A549 (cell line): ENCODE measurements around the gene TASP1. TPM values are rescaled to one million over a fixed set of nuclear protein-coding genes. Genes with fewer than 3 reads are reported as not detected.

Experiments used
- ATAC-seq, 2 experiments: fragments of 200-7000 bp in 1 of 2; fragments of >200 bp in 1 of 2; cut with Nextera tagmentation in 1 of 2; cut with Tn5 transposase in 1 of 2; 3 replicates each; pipeline versions ENCODE4 v1.8.0 to v1.9.1; 2018 to 2020; ENCODE audit warnings: mild to moderate bottlenecking in 1 of 2, moderate library complexity in 1 of 2
- CTCF ChIA-PET: fragments of 300-600 bp; sonication (Branson Sonifier 250); formaldehyde crosslinking; extraction: SDS; loops from one replicate; lab custom pipeline; 2021; ENCODE audit warnings: antibody characterized with exemption, inconsistent platforms; lab: Yijun Ruan, JAX
- POLR2A ChIA-PET: fragments of 350-600 bp; formaldehyde crosslinking; extraction: SDS; loops from one replicate; lab custom pipeline; 2021; ENCODE audit warnings: antibody characterized with exemption, inconsistent platforms; lab: Yijun Ruan, JAX
- DNase-seq, 2 experiments: peaks; one replicate each; pipeline versions ENCODE4 v3.0.0 to v3.0.0-alpha.2; 2011 to 2016; ENCODE audit warnings: low read depth in 1 of 2, low spot score in 1 of 2
- FAIRE-seq: peaks from 2 replicates; lab custom pipeline; 2011; peaks lifted over from hg19 to GRCh38; lab: Jason Lieb, UNC
- H3K27ac ChIP-seq, 2 experiments: fragments of >200 bp; sonication (Bioruptor Twin); formaldehyde crosslinking; 3 replicates each; pipeline ENCODE4 v1.5.1; 2016 to 2017
- H3K4me1 ChIP-seq: fragments of >200 bp; sonication (Bioruptor Twin); formaldehyde crosslinking; 3 replicates; pipeline ENCODE4 v1.6.1; 2016
- H3K4me2 ChIP-seq: fragments of >200 bp; sonication (Bioruptor Twin); formaldehyde crosslinking; 3 replicates; pipeline ENCODE4 v1.6.1; 2016
- H3K4me3 ChIP-seq: fragments of >200 bp; sonication (Bioruptor Twin); formaldehyde crosslinking; 3 replicates; pipeline ENCODE4 v1.5.1; 2016
- H3K9me3 ChIP-seq: fragments of >200 bp; sonication (Bioruptor Twin); formaldehyde crosslinking; 3 replicates; pipeline ENCODE4 v1.6.1; 2016
- CBX2 ChIP-seq: fragments of 200-600 bp; sonication (generic); IDR thresholded peaks from 2 replicates; pipeline ENCODE4 v1.6.1; 2016; ENCODE audit warnings: low read depth, mild to moderate bottlenecking, borderline replicate concordance
- CBX8 ChIP-seq: fragments of 200-600 bp; sonication (generic); IDR thresholded peaks from 2 replicates; pipeline ENCODE4 v1.6.1; 2016
- CHD2 ChIP-seq: fragments of 150-350 bp; IDR thresholded peaks from 2 replicates; pipeline ENCODE4 v1.6.1; 2014; ENCODE audit warnings: low read length; ENCODE audit not compliant: partially characterized antibody
- CHD4 ChIP-seq: fragments of 200-600 bp; sonication (generic); IDR thresholded peaks from 2 replicates; pipeline ENCODE4 v1.6.1; 2016; ENCODE audit warnings: antibody characterized with exemption, mild to moderate bottlenecking, borderline replicate concordance
- CTCF ChIP-seq: fragments of >200 bp; sonication (Bioruptor Twin); formaldehyde crosslinking; IDR thresholded peaks from 3 replicates; pipeline ENCODE4 v1.5.1; 2016
- EHF ChIP-seq: fragments of 250-450 bp; sonication (Bioruptor Pico); IDR thresholded peaks from 2 replicates; pipeline ENCODE4 v1.5.0; 2020; ENCODE audit warnings: mild to moderate bottlenecking
- EHMT2 ChIP-seq: fragments of 200-600 bp; sonication (generic); IDR thresholded peaks from 2 replicates; pipeline ENCODE4 v1.6.1; 2016; ENCODE audit warnings: antibody characterized with exemption, low read depth, mild to moderate bottlenecking, moderate library complexity
- ESRRA ChIP-seq: fragments of 150-350 bp; IDR thresholded peaks from 2 replicates; pipeline ENCODE4 v1.6.1; 2014; ENCODE audit warnings: mild to moderate bottlenecking, low read length, borderline replicate concordance
- FOSB ChIP-seq: fragments of 250-450 bp; sonication (Bioruptor Pico); IDR thresholded peaks from 2 replicates; pipeline ENCODE4 v1.5.0; 2020; ENCODE audit warnings: mild to moderate bottlenecking, moderate library complexity
- HOXA7 ChIP-seq: fragments of 250-450 bp; sonication (Bioruptor Pico); IDR thresholded peaks from 2 replicates; pipeline ENCODE4 v1.5.0; 2020; ENCODE audit warnings: mild to moderate bottlenecking, moderate library complexity
- HOXB13 ChIP-seq: fragments of 250-450 bp; sonication (Bioruptor Pico); IDR thresholded peaks from 2 replicates; pipeline ENCODE4 v1.5.0; 2020; ENCODE audit warnings: low read depth, mild to moderate bottlenecking, moderate library complexity
- HOXB5 ChIP-seq: fragments of 250-450 bp; sonication (Bioruptor Pico); IDR thresholded peaks from 2 replicates; pipeline ENCODE4 v1.5.0; 2020; ENCODE audit warnings: mild to moderate bottlenecking, moderate library complexity
- JUN ChIP-seq, 2 experiments: fragments of >200 bp; sonication (Bioruptor Twin); formaldehyde crosslinking; IDR thresholded peaks; 2 replicates in 1 of 2; 3 replicates in 1 of 2; pipeline ENCODE4 v1.6.1; 2016 to 2017
- KDM1A ChIP-seq: fragments of 200-600 bp; sonication (generic); IDR thresholded peaks from 2 replicates; pipeline ENCODE4 v1.6.1; 2016; ENCODE audit warnings: low read depth, mild to moderate bottlenecking
- KDM5A ChIP-seq: fragments of 200-600 bp; sonication (generic); IDR thresholded peaks from 2 replicates; pipeline ENCODE4 v1.6.1; 2016; ENCODE audit warnings: antibody characterized with exemption, mild to moderate bottlenecking
- NR3C1 ChIP-seq: fragments of >200 bp; sonication (Bioruptor Twin); formaldehyde crosslinking; IDR thresholded peaks from 3 replicates; pipeline ENCODE4 v1.6.1; 2017
- PBX3 ChIP-seq: IDR thresholded peaks from 2 replicates; pipeline ENCODE4 v1.6.1; 2012
- POLR2AphosphoS2 ChIP-seq: conservative IDR thresholded peaks from 2 replicates; pipeline ENCODE4 v1.6.1; 2012; ENCODE audit warnings: low read length, improper control_type of control experiment, inconsistent platforms
- RAD21 ChIP-seq, 2 experiments: fragments of >200 bp in 1 of 2; sonication (Bioruptor Twin) in 1 of 2; formaldehyde crosslinking in 1 of 2; IDR thresholded peaks in 1 of 2; conservative IDR thresholded peaks in 1 of 2; 2 replicates in 1 of 2; 3 replicates in 1 of 2; pipeline ENCODE4 v1.6.1; 2012 to 2018; ENCODE audit warnings: inconsistent platforms in 1 of 2
- RCOR1 ChIP-seq: fragments of 150-350 bp; IDR thresholded peaks from 2 replicates; pipeline ENCODE4 v1.6.1; 2014; ENCODE audit warnings: antibody characterized with exemption, low read length, low read depth
- SMC3 ChIP-seq: fragments of >200 bp; sonication (Bioruptor Twin); formaldehyde crosslinking; IDR thresholded peaks from 3 replicates; pipeline ENCODE4 v1.6.1; 2018; ENCODE audit warnings: inconsistent platforms
- TFCP2L1 ChIP-seq: fragments of 250-450 bp; sonication (Bioruptor Pico); IDR thresholded peaks from 2 replicates; pipeline ENCODE4 v1.5.0; 2021; ENCODE audit warnings: mild to moderate bottlenecking
- ZSCAN20 ChIP-seq: fragments of 250-450 bp; sonication (Bioruptor Pico); IDR thresholded peaks from 2 replicates; pipeline ENCODE4 v1.8.0; 2022; ENCODE audit warnings: mild to moderate bottlenecking, moderate library complexity
- WGBS: methylation state at CpG from one replicate; pipeline ENCODE4 v1.1.6; 2017; ENCODE audit errors: missing lambda C conversion rate; 5-methylcytosine and 5-hydroxymethylcytosine counted together
- polyA plus RNA-seq, 4 experiments: library from polyadenylated mRNA; depleted of rRNA in 3 of 4; stranded (reverse); fragments of >200 nt; fragmentation: RNase III in 1 of 4; extraction: RNeasy Plus Mini Kit Qiagen cat#74134 plus additional on column Dnase treatment in 1 of 4; gene quantifications; 2 replicates in 3 of 4; 3 replicates in 1 of 4; pipeline ENCODE4 v1.2.3, GENCODE V29; 2011 to 2017
- TF ChIP-seq, protein P1 (sequence below): fragments of 150-350 bp; IDR thresholded peaks from 2 replicates; pipeline ENCODE4 v1.6.1; 2014; ENCODE audit warnings: low read depth, mild to moderate bottlenecking, low read length
- TF ChIP-seq, protein P2 (sequence below): fragments of >200 bp; sonication (Bioruptor Twin); formaldehyde crosslinking; IDR thresholded peaks from 2 replicates; pipeline ENCODE4 v1.6.1; 2016

Gene TASP1
- polyA plus RNA-seq, 2 of the 4 experiments (the other 2 are of a cell fraction) = 9.5 to 18.2 TPM

DNA sequence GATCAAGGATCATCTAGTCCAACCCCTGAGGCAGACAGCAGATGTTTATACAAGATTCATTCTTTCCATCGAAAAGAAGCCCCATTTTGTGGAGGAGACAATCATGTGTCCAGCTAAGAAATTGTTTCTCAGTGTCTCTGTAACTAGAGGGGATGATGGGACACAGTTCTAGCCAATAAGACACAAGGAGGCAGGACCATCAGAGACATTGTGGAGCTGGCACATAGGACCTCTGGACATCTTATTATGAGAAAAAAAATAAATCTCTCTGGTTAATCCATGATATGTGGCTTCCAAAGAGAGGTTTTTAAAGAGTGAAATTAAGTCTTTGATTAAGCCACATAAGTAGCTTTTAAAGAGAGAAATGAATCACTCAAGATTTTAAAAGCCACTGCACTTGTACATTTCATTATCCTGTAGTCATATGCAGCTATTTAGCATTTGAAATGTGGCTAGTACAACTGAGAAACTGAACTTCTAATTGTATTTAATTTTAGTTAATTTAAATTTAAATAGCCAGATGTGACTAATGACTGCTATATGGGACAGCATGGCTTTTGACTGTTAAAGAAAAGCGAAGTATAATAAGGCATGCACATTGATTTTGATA, 176.8 kb downstream of the TASP1 start (continued):
- TF ChIP-seq FOSB (no peak), ESRRA (no peak)
- TF ChIP-seq, all 56 proteins: peak for 0

GRCh38 chr20:13458860-13459451, 179.8 kb downstream of the TASP1 start:
- Histone ChIP-seq H3K4me2 (no peak overlapping the region), H3K27ac (no peak overlapping the region), H3K9me3 (no peaks in the 10 kb centered on the region), H3K4me1 (peaks cover 8% of the 10 kb centered on the region; the same call in 2 of the 3 replicates), H3K4me3 (no peak overlapping the region)
- TF ChIP-seq EHF (CRISPR knock-in tag) (no peak), CTCF (peak; percentile 65), SMC3 (peak; percentile 43; the same call in 1 of the 3 replicates), RAD21 (conservative IDR thresholded peaks at IDR 0.05 in 1 of 2, IDR thresholded peaks at IDR 0.05 in 1 of 2) (peak; percentile 54 to 71; a peak in 4 of 5 replicates)
- DNase-seq = peak; percentile 41 to 59
- FAIRE-seq = peak; percentile 98
- WGBS = 71% methylated on average over 3 of the region's 3 CpGs
- ATAC-seq = peak; percentile 80 to 87; a peak in 5 of 6 replicates
- ChIA-PET POLR2A (no interaction called here), CTCF (interaction anchor here (0.6 to 5.1 kb wide), 8 partner anchors 9 to 350 kb away, joined by 3 to 40 read pairs (median 4); no protein-coding TSS in a partner anchor)

- no peak overlapping the region for H3K4me3 ChIP-seq
- H3K9me3 ChIP-seq = no peaks in the 10 kb centered on the region
- no peak overlapping the region for H3K4me2 ChIP-seq
- DNase-seq = no peak
- POLR2A ChIA-PET = no interaction called here
- no peak for ATAC-seq
- no peak for TF ChIP-seq TFCP2L1 (CRISPR knock-in tag)
- no peak for TF ChIP-seq CHD4
- no peak for TF ChIP-seq HOXB13 (CRISPR knock-in tag)
- TF ChIP-seq, all 56 proteins: peak for 0
- no peak for FAIRE-seq
- CTCF ChIA-PET = no interaction called here
- WGBS = 89% methylated on average over 1 of the region's 1 CpG
- H3K4me1 ChIP-seq = peaks cover 18% of the 10 kb centered on the region
- H3K27ac ChIP-seq = no peak overlapping the region
Measured at GRCh38 chr20:13457487-13457886, 181.2 kb downstream of the TASP1 start.

DNA sequence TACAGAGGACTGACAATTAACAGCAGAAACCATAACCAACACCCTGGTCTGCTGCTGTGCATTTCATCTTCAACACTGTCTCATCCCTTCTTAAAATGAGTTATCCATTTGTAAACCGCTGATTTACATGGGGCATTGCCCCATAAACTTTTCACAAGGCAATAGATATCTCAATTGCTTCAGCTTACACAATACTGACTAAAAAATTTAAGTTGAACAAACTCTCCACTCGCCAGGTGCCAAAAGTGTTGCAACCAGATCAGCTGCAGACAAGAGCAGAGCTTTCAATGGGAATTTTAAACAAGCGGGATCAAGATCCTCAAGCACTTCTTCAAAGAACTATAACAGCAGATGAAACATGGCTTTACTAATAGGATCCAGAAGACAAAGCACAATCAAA, 183.0 kb downstream of the TASP1 start:
- Histone ChIP-seq H3K27ac (no peak overlapping the region), H3K9me3 (no peaks in the 10 kb centered on the region), H3K4me1 (peaks cover 19% of the 10 kb centered on the region), H3K4me3 (no peak overlapping the region), H3K4me2 (no peak overlapping the region)
- FAIRE-seq (no peak), ATAC-seq (no peak), DNase-seq (no peak)
- WGBS = 83% methylated on average over 3 of the region's 3 CpGs
- CTCF ChIA-PET = interaction anchor here (0.9 to 1.1 kb wide), 2 partner anchors 13 to 131 kb away, joined by 3 read pairs; no protein-coding TSS in a partner anchor
- POLR2A ChIA-PET = no interaction called here
- TF ChIP-seq, protein P1, sequence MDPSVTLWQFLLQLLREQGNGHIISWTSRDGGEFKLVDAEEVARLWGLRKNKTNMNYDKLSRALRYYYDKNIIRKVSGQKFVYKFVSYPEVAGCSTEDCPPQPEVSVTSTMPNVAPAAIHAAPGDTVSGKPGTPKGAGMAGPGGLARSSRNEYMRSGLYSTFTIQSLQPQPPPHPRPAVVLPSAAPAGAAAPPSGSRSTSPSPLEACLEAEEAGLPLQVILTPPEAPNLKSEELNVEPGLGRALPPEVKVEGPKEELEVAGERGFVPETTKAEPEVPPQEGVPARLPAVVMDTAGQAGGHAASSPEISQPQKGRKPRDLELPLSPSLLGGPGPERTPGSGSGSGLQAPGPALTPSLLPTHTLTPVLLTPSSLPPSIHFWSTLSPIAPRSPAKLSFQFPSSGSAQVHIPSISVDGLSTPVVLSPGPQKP = no peak
- no peak for TF ChIP-seq EHMT2
- TF ChIP-seq ZSCAN20 = no peak
- no peak for TF ChIP-seq CBX2
- TF ChIP-seq RCOR1 = no peak
- no peak for TF ChIP-seq KDM5A
- no peak for TF ChIP-seq HOXA7 (CRISPR knock-in tag)
- no peak for TF ChIP-seq PBX3
- TF ChIP-seq POLR2AphosphoS2 = no peak
- TF ChIP-seq KDM1A = no peak
- TF ChIP-seq FOSB = no peak
- no peak for TF ChIP-seq HOXB5
- no peak for TF ChIP-seq EHF (CRISPR knock-in tag)
- no peak for TF ChIP-seq NR3C1
- TF ChIP-seq, protein P2, sequence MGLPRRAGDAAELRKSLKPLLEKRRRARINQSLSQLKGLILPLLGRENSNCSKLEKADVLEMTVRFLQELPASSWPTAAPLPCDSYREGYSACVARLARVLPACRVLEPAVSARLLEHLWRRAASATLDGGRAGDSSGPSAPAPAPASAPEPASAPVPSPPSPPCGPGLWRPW = no peak
- TF ChIP-seq CTCF = no peak
- no peak for TF ChIP-seq CBX8
- TF ChIP-seq JUN (IDR thresholded peaks at IDR 0.05) = no peak
- TF ChIP-seq CHD2 = no peak
